GM12878 (cell line): ENCODE measurements around the gene KAZN. TPM values are rescaled to one million over a fixed set of nuclear protein-coding genes. Genes with fewer than 3 reads are reported as not detected.

ENCODE experiments used
- ATAC-seq: fragments of 200-7000 bp; cut with Tn5 transposase; 3 replicates; pipeline ENCODE4 v1.9.1; 2020; ENCODE audit warnings: mild to moderate bottlenecking, moderate library complexity
- BruUV-seq: library from RNA; stranded (reverse); fragments of 400-500 nt; replicated peaks from 2 replicates; lab custom pipeline; 2021; lab: Mats Ljungman, UMichigan
- CTCF ChIA-PET: fragments of 300-600 bp; sonication (Branson Sonifier 250); formaldehyde crosslinking; extraction: SDS; loops from one replicate; lab custom pipeline; 2021; ENCODE audit warnings: inconsistent platforms; lab: Yijun Ruan, JAX
- POLR2A ChIA-PET: fragments of 350-600 bp; formaldehyde crosslinking; extraction: SDS; loops from one replicate; lab custom pipeline; 2021; ENCODE audit warnings: inconsistent platforms; lab: Charles Lee
- RAD21 ChIA-PET: fragments of 300-600 bp; sonication (Branson Sonifier 250); formaldehyde crosslinking; loops from one replicate; lab custom pipeline; 2023; ENCODE audit warnings: antibody characterized with exemption; ENCODE audit not compliant: unreplicated experiment; lab: Charles Lee
- SMC1A ChIA-PET: fragments of 300-600 bp; sonication (Branson Sonifier 250); formaldehyde crosslinking; loops from one replicate; lab custom pipeline; 2023; ENCODE audit not compliant: unreplicated experiment, uncharacterized antibody; lab: Charles Lee
- DNase-seq: peaks from one replicate; pipeline ENCODE4 v3.0.0-alpha.2; 2011; ENCODE audit warnings: low read depth, low spot score
- FAIRE-seq: peaks from 3 replicates; lab custom pipeline; 2011; peaks lifted over from hg19 to GRCh38; lab: Jason Lieb, UNC
- H2AFZ ChIP-seq: 2 replicates; pipeline ENCODE4 v1.6.0; 2011; ENCODE audit warnings: low read depth, low read length, control low read depth; ENCODE audit not compliant: control insufficient read depth
- H3K27ac ChIP-seq: 2 replicates; pipeline ENCODE4 v1.5.1; 2011; ENCODE audit warnings: control low read depth; ENCODE audit not compliant: control insufficient read depth, insufficient read depth
- H3K27me3 ChIP-seq, 2 experiments: replicated peaks in 1 of 2; 2 replicates each; pipeline versions ENCODE4 v1.6.0 to v1.6.1; 2011; ENCODE audit warnings: low read length in 1 of 2; ENCODE audit not compliant: control insufficient read depth in 2 of 2, insufficient read depth in 2 of 2
- H3K36me3 ChIP-seq, 2 experiments: 2 replicates each; pipeline ENCODE4 v1.5.1; 2011; ENCODE audit warnings: low read length in 1 of 2; ENCODE audit not compliant: control insufficient read depth in 2 of 2, insufficient read depth in 2 of 2
- H3K4me1 ChIP-seq: 2 replicates; pipeline ENCODE4 v1.6.1; 2011; ENCODE audit warnings: mild to moderate bottlenecking, low read length, moderate library complexity, mixed read lengths; ENCODE audit not compliant: control insufficient read depth, insufficient read depth
- H3K4me2 ChIP-seq: 2 replicates; pipeline ENCODE4 v1.6.0; 2011; ENCODE audit warnings: control low read depth; ENCODE audit not compliant: control insufficient read depth, insufficient read depth
- H3K4me3 ChIP-seq: fragments of 200-600 bp; sonication (generic); 2 replicates; pipeline ENCODE4 v1.5.1; 2016
- H3K79me2 ChIP-seq: 2 replicates; pipeline ENCODE4 v1.6.0; 2011; ENCODE audit warnings: low read length; ENCODE audit not compliant: control insufficient read depth, insufficient read depth
- H3K9ac ChIP-seq: 2 replicates; pipeline ENCODE4 v1.8.0; 2011; ENCODE audit warnings: low read length, control low read depth, mixed read lengths; ENCODE audit not compliant: control insufficient read depth, insufficient read depth
- H3K9me3 ChIP-seq: replicated peaks from 3 replicates; pipeline ENCODE4 v1.5.1; 2011; ENCODE audit warnings: mild to moderate bottlenecking, low read length; ENCODE audit not compliant: control insufficient read depth, insufficient read depth
- H4K20me1 ChIP-seq: 2 replicates; pipeline ENCODE4 v1.6.0; 2011; ENCODE audit not compliant: control insufficient read depth, insufficient read depth
- CBX3 ChIP-seq: fragments of 200-600 bp; sonication (generic); IDR thresholded peaks from 2 replicates; pipeline ENCODE4 v1.6.1; 2016; ENCODE audit warnings: low read depth, borderline replicate concordance
- JUNB ChIP-seq: IDR thresholded peaks from 2 replicates; pipeline ENCODE4 v1.6.1; 2016; ENCODE audit warnings: antibody characterized with exemption, mild to moderate bottlenecking
- MEF2A ChIP-seq: IDR thresholded peaks from 2 replicates; pipeline ENCODE4 v1.6.1; 2011; ENCODE audit warnings: low read depth, mild to moderate bottlenecking, low read length, moderate library complexity; ENCODE audit not compliant: insufficient read depth
- NRF1 ChIP-seq: conservative IDR thresholded peaks from 2 replicates; pipeline ENCODE4 v1.6.1; 2011; ENCODE audit warnings: mild to moderate bottlenecking, low read depth, low read length, improper control_type of control experiment
- SUZ12 ChIP-seq: fragments of 200-600 bp; sonication (generic); IDR thresholded peaks from one replicate; pipeline ENCODE4 v1.6.1; 2018; ENCODE audit warnings: antibody characterized with exemption, mild to moderate bottlenecking; ENCODE audit not compliant: unreplicated experiment
- TCF3 ChIP-seq: IDR thresholded peaks from 2 replicates; pipeline ENCODE4 v1.6.1; 2012; ENCODE audit warnings: low read depth, mild to moderate bottlenecking, low read length, borderline replicate concordance; ENCODE audit not compliant: insufficient read depth
- WRNIP1 ChIP-seq: IDR thresholded peaks from 2 replicates; pipeline ENCODE4 v1.6.1; 2011; ENCODE audit warnings: low read depth, low read length, improper control_type of control experiment, borderline replicate concordance
- ZSCAN29 ChIP-seq: fragments of 450-650 bp; IDR thresholded peaks from 2 replicates; pipeline ENCODE4 v1.6.1; 2017; ENCODE audit warnings: mild to moderate bottlenecking, moderate library complexity
- WGBS: methylation state at CpG from one replicate; pipeline ENCODE4 v1.1.6; 2016; ENCODE audit warnings: low lambda C conversion rate; ENCODE audit not compliant: insufficient replicate concordance, insufficient coverage; ENCODE audit errors: missing lambda C conversion rate; 5-methylcytosine and 5-hydroxymethylcytosine counted together
- in situ Hi-C: fragments of 300-500 bp; cut with MboI; formaldehyde crosslinking; loops from 9 replicates; pipeline ENCODE4 v1.14.3; 2018; ENCODE audit warnings: mixed read lengths
- intact Hi-C: fragments of 100-400 bp; cut with micrococcal nuclease; formaldehyde crosslinking; loops from one replicate; pipeline ENCODE4 v1.14.2; 2022; ENCODE audit not compliant: unreplicated experiment
- polyA plus RNA-seq, 11 experiments: library from polyadenylated mRNA; depleted of rRNA in 4 of 11; unstranded in 6 of 11; stranded (reverse) in 5 of 11; fragments of >200 nt; fragmentation: Nextera tagmentation in 4 of 11; fragmentation: Illumina TruSeq in 1 of 11; extraction: Ambion mirVana in 4 of 11; extraction: Trizol in 1 of 11; gene quantifications; 1 replicate in 1 of 11; 2 replicates in 10 of 11; pipeline versions ENCODE4 v1.2.1 to v1.2.3, GENCODE V29; 2011 to 2016; ENCODE audit warnings: inconsistent platforms in 2 of 11, missing spikeins in 2 of 11, low read depth in 1 of 11
- total RNA-seq, 4 experiments: library from RNA; depleted of rRNA in 3 of 4; stranded (reverse); fragments of >200 nt in 3 of 4; fragmentation: Illumina TruSeq in 1 of 4; extraction: Trizol in 1 of 4; gene quantifications; 2 replicates each; pipeline versions ENCODE4 v1.2.1 to v1.2.3, GENCODE V29; 2013 to 2021
- TF ChIP-seq, protein P1 (sequence below): IDR thresholded peaks from 2 replicates; pipeline ENCODE4 v1.6.1; 2011; ENCODE audit warnings: mild to moderate bottlenecking, low read depth, low read length, moderate library complexity; ENCODE audit not compliant: insufficient replicate concordance

The KAZN gene
- total and polyA plus RNA-seq, 10 of the 15 experiments (the other 5 are each of a cell fraction or from before 2014, with no cell fraction given) = 0.72 to 4.0 (median 1.2) TPM

DNA sequence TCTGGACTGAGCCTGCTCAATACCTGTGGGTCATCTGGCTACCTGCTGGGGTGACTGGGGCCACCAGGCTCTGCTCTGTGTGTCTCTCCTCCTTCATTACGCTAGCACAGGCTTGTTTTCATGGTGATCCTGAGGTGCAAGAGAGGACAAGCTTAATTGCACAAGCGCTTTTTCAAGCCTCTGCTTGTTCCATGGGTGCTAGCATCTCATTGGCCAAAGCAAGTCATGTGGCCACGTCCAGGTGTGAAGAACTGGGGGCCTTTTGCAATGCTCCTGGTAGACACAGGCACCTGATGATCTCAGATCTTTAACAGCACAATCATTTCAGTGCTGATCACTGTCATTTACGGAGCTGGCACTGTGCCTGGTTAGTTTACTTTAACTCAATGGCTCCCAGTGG lies 114.6 kb downstream of the KAZN start:
- FAIRE-seq (no peak), DNase-seq (no peak), ATAC-seq (no peak)
- Histone ChIP-seq H4K20me1 (no peaks in the 10 kb centered on the region), H3K79me2 (no peaks in the 10 kb centered on the region), H3K4me1 (no peaks in the 10 kb centered on the region), H3K9ac (no peak overlapping the region), H3K9me3 (no peaks in the 10 kb centered on the region; the same call in 2 of the 3 replicates), H2AFZ (no peak overlapping the region), H3K27me3 (no peaks in the 10 kb centered on the region), H3K36me3 (no peaks in the 10 kb centered on the region), H3K27ac (no peak overlapping the region)
- intact Hi-C loops (no loop called here), in situ Hi-C loops (no loop called here)
- RAD21 ChIA-PET = no interaction called here
- no TSS peak for BruUV-seq
- TF ChIP-seq ZSCAN29 = no peak
- TF ChIP-seq, protein P1, sequence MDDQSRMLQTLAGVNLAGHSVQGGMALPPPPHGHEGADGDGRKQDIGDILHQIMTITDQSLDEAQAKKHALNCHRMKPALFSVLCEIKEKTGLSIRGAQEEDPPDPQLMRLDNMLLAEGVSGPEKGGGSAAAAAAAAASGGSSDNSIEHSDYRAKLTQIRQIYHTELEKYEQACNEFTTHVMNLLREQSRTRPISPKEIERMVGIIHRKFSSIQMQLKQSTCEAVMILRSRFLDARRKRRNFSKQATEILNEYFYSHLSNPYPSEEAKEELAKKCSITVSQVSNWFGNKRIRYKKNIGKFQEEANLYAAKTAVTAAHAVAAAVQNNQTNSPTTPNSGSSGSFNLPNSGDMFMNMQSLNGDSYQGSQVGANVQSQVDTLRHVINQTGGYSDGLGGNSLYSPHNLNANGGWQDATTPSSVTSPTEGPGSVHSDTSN = no peak
- TF ChIP-seq CBX3 = no peak
- no peak for TF ChIP-seq NRF1
- TF ChIP-seq JUNB = peak; percentile 28; the same call in 1 of the 2 replicates
- no peak for TF ChIP-seq WRNIP1
- no peak for TF ChIP-seq SUZ12
- TF ChIP-seq MEF2A = no peak
- no peak for TF ChIP-seq TCF3
- TF ChIP-seq, all 136 proteins: peak for 1
- ChIA-PET SMC1A (interaction anchor here (0.5 to 1.2 kb wide), 2 partner anchors 20 to 461 kb away, joined by 3 to 5 read pairs; no protein-coding TSS in a partner anchor), CTCF (interaction anchor here (1.5 kb wide), 1 partner anchor 105 kb away, joined by 6 read pairs; no protein-coding TSS in a partner anchor), POLR2A (no interaction called here)
- 1% methylated on average over 4 of the region's 4 CpGs for WGBS
- H3K4me2 ChIP-seq = no peak overlapping the region
- no peak overlapping the region for H3K4me3 ChIP-seq
